Measurements from ENCODE around the gene PAPSS1. TPM values are rescaled to one million over a fixed set of nuclear protein-coding genes. Genes with fewer than 3 reads are reported as not detected.

The PAPSS1 gene
- polyA plus RNA-seq, 3 donors, result 24.2 to 39.5 (median 39.0) TPM

GRCh38 chr4:107647591-107647990, 72.4 kb downstream of the PAPSS1 start:
- H3K27ac ChIP-seq (ENCODE audit: low read depth, low read length), result no peak overlapping the region
- WGBS, 3 donors, result 92 to 98% (median 96%) methylated on average over 4 of the region's 4 CpGs

GRCh38 chr4:107645604-107646003, 74.4 kb downstream of the PAPSS1 start:
- no peak overlapping the region for H3K27ac ChIP-seq (ENCODE audit: low read depth, low read length)
- WGBS, 3 donors, result 84 to 98% (median 96%) methylated on average over 4 of the region's 4 CpGs

GRCh38 chr4:107643021-107643420, 77.0 kb downstream of the PAPSS1 start:
- no peak overlapping the region for H3K27ac ChIP-seq (ENCODE audit: low read depth, low read length)
- WGBS, 3 donors, result 69 to 91% (median 77%) methylated on average over 7 of the region's 7 CpGs

GRCh38 chr4:107640878-107641277, 79.2 kb downstream of the PAPSS1 start:
- H3K27ac ChIP-seq (ENCODE audit: low read depth, low read length), result no peak overlapping the region
- 58 to 73% (median 58%) methylated on average over 1 of the region's 1 CpG for WGBS, 3 donors

GRCh38 chr4:107640197-107640596, 79.8 kb downstream of the PAPSS1 start:
- H3K27ac ChIP-seq (ENCODE audit: low read depth, low read length), result no peak overlapping the region
- 71 to 83% (median 73%) methylated on average over 2 of the region's 2 CpGs for WGBS, 3 donors

GRCh38 chr4:107635735-107636134, 84.3 kb downstream of the PAPSS1 start:
- no peak overlapping the region for H3K27ac ChIP-seq (ENCODE audit: low read depth, low read length)
- 51 to 95% (median 91%) methylated on average over 2 of the region's 2 CpGs for WGBS, 3 donors

- 40 to 75% (median 72%) methylated on average over 6 of the region's 6 CpGs for WGBS, 3 donors
- no peak overlapping the region for H3K27ac ChIP-seq (ENCODE audit: low read depth, low read length)
Observed at GRCh38 chr4:107631560-107631959, 88.5 kb downstream of the PAPSS1 start.

- 72 to 81% (median 80%) methylated on average over 6 of the region's 6 CpGs for WGBS, 3 donors
- no peak overlapping the region for H3K27ac ChIP-seq (ENCODE audit: low read depth, low read length)
Observed at GRCh38 chr4:107630185-107630705, 89.8 kb downstream of the PAPSS1 start.

- WGBS, 3 donors, result 60 to 84% (median 72%) methylated on average over 3 of the region's 3 CpGs
- no peak overlapping the region for H3K27ac ChIP-seq (ENCODE audit: low read depth, low read length)
Observed at GRCh38 chr4:107629318-107629717, 90.7 kb downstream of the PAPSS1 start.

- H3K27ac ChIP-seq (ENCODE audit: low read depth, low read length), result no peak overlapping the region
- 96 to 97% (median 96%) methylated on average over 4 of the region's 4 CpGs for WGBS, 3 donors
Observed at GRCh38 chr4:107625391-107625902, 94.6 kb downstream of the PAPSS1 start.

GRCh38 chr4:107624024-107624423, 96.0 kb downstream of the PAPSS1 start:
- WGBS, 3 donors, result 97 to 99% (median 97%) methylated on average over 2 of the region's 2 CpGs
- no peak overlapping the region for H3K27ac ChIP-seq (ENCODE audit: low read depth, low read length)

GRCh38 chr4:107622006-107622405, 98.0 kb downstream of the PAPSS1 start:
- WGBS, 3 donors, result 87 to 96% (median 87%) methylated on average over 2 of the region's 2 CpGs
- no peak overlapping the region for H3K27ac ChIP-seq (ENCODE audit: low read depth, low read length)

GRCh38 chr4:107619731-107620130, 100.3 kb downstream of the PAPSS1 start:
- H3K27ac ChIP-seq (ENCODE audit: low read depth, low read length), result no peak overlapping the region
- WGBS, 3 donors, result 88 to 95% (median 90%) methylated on average over 2 of the region's 2 CpGs

GRCh38 chr4:107619066-107619465, 101.0 kb downstream of the PAPSS1 start:
- H3K27ac ChIP-seq (ENCODE audit: low read depth, low read length), result no peak overlapping the region
- 40 to 81% (median 47%) methylated on average over 2 of the region's 2 CpGs for whole genome bisulfite sequencing, 3 donors

- H3K27ac ChIP-seq (ENCODE audit: low read depth, low read length), result no peak overlapping the region
Observed at GRCh38 chr4:107618656-107619055, 101.4 kb downstream of the PAPSS1 start.

GRCh38 chr4:107616838-107617389, 103.1 kb downstream of the PAPSS1 start:
- WGBS, 3 donors, result 86 to 99% (median 87%) methylated on average over 3 of the region's 3 CpGs
- no peak overlapping the region for H3K27ac ChIP-seq (ENCODE audit: low read depth, low read length)

- WGBS, 3 donors, result 97 to 100% (median 100%) methylated on average over 1 of the region's 1 CpG
- H3K27ac ChIP-seq (ENCODE audit: low read depth, low read length), result no peak overlapping the region
Observed at GRCh38 chr4:107615809-107616208, 104.2 kb downstream of the PAPSS1 start.

- H3K27ac ChIP-seq (ENCODE audit: low read depth, low read length), result no peak overlapping the region
Observed at GRCh38 chr4:107603430-107603829, 116.6 kb downstream of the PAPSS1 start.

GRCh38 chr4:107600983-107601382, 119.1 kb downstream of the PAPSS1 start:
- no peak overlapping the region for H3K27ac ChIP-seq (ENCODE audit: low read depth, low read length)

More at GRCh38 chr4:107603430-107603829, 116.6 kb downstream of the PAPSS1 start:
- WGBS, 3 donors, result 77 to 84% (median 81%) methylated on average over 4 of the region's 4 CpGs

GRCh38 chr4:107600436-107600835, 119.6 kb downstream of the PAPSS1 start:
- no peak overlapping the region for H3K27ac ChIP-seq (ENCODE audit: low read depth, low read length)
- 52 to 65% (median 57%) methylated on average over 2 of the region's 2 CpGs for WGBS, 3 donors

All from adipose tissue (tissue), 3 donors.